Neutrophil (primary cell): ENCODE data around the gene CCP110.

ENCODE experiments used
- H3K27ac ChIP-seq: fragments of 200-600 bp; sonication (generic); 2 replicates; pipeline ENCODE4 v1.5.1; 2016; ENCODE audit warnings: mild to moderate bottlenecking, moderate library complexity
- H3K27me3 ChIP-seq: fragments of 200-600 bp; sonication (generic); 2 replicates; pipeline ENCODE4 v1.6.0; 2016; ENCODE audit warnings: mild to moderate bottlenecking
- H3K36me3 ChIP-seq: fragments of 200-600 bp; sonication (generic); 2 replicates; pipeline ENCODE4 v1.5.1; 2017
- H3K4me1 ChIP-seq, 2 experiments: fragments of 200-600 bp in 1 of 2; sonication (generic) in 1 of 2; 1 replicate in 1 of 2; 2 replicates in 1 of 2; pipeline versions ENCODE4 v1.5.1 to v1.6.1; 2013 to 2016; ENCODE audit warnings: low read depth in 1 of 2, low read length in 1 of 2, mild to moderate bottlenecking in 1 of 2, moderate library complexity in 1 of 2; ENCODE audit not compliant: control insufficient read depth in 1 of 2, insufficient read depth in 1 of 2
- H3K4me3 ChIP-seq, 2 experiments: fragments of 200-600 bp in 1 of 2; sonication (generic) in 1 of 2; 1 replicate in 1 of 2; 2 replicates in 1 of 2; pipeline ENCODE4 v1.5.1; 2013 to 2016; ENCODE audit warnings: low read depth in 1 of 2, low read length in 1 of 2, mild to moderate bottlenecking in 1 of 2, moderate library complexity in 1 of 2
- H3K9me3 ChIP-seq: fragments of 200-600 bp; sonication (generic); 2 replicates; pipeline ENCODE4 v1.5.1; 2016
- TF ChIP-seq, protein P1 (sequence below): fragments of 200-600 bp; sonication (generic); IDR thresholded peaks from 2 replicates; pipeline ENCODE4 v1.5.1; 2016; ENCODE audit warnings: antibody characterized with exemption

The CCP110 gene

DNA sequence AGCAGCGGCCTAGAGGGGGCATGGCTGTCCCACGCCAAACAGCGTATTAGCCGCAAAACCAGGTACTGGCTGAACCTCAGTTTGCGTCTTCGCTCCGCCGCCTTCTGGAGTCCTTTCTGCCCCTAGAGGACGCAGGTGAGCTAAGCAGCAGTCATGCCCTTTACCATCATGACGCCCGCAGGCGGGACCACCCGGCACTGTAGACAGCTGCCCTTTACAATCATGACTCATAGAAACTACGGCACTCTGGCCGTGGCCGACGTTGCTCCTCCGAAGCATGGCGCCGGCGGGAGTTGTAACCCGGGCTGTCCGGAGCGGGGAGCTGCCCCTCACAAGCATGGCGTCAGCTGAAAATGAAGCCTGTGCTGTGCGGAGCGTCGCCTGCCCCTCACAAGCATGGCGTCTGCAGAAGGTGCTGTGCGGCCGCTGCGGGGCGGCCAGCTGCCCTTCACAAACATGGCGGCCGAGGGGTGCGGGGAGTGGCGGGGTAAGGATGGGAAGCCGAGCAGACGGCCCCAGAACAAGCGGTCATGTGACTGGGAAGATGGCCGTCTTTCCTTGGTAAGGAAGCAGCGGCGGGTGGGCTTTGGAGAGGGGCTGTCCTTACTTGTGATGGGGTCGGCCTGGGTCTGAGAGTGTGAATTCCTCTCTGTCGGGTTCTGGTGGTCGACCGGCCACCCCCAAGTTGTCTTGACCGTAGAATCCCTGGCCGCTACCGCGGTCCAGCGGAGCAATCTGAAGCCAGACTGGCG is 31.6 kb downstream of the CCP110 start, which contains the start of gene VPS35L:
TSS of gene VPS35L (plus strand) at position 518 of the 752 bp plus-strand sequence. CDS start at position 545, 27 bp downstream.
- TF ChIP-seq, protein P1, sequence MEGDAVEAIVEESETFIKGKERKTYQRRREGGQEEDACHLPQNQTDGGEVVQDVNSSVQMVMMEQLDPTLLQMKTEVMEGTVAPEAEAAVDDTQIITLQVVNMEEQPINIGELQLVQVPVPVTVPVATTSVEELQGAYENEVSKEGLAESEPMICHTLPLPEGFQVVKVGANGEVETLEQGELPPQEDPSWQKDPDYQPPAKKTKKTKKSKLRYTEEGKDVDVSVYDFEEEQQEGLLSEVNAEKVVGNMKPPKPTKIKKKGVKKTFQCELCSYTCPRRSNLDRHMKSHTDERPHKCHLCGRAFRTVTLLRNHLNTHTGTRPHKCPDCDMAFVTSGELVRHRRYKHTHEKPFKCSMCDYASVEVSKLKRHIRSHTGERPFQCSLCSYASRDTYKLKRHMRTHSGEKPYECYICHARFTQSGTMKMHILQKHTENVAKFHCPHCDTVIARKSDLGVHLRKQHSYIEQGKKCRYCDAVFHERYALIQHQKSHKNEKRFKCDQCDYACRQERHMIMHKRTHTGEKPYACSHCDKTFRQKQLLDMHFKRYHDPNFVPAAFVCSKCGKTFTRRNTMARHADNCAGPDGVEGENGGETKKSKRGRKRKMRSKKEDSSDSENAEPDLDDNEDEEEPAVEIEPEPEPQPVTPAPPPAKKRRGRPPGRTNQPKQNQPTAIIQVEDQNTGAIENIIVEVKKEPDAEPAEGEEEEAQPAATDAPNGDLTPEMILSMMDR: peak; percentile 79
- no peaks in the 10 kb centered on the region for H3K9me3 ChIP-seq
- peaks cover 16% of the 10 kb centered on the region in 2 experiments for H3K4me1 ChIP-seq
- peak within 1 kb of the TSS; percentile 76 for H3K27ac ChIP-seq
- H3K27me3 ChIP-seq: no peaks in the 10 kb centered on the region
- H3K36me3 ChIP-seq: peaks cover 17% of the 10 kb centered on the region
- H3K4me3 ChIP-seq: peak within 1 kb of the TSS; percentile 79 to 91

DNA sequence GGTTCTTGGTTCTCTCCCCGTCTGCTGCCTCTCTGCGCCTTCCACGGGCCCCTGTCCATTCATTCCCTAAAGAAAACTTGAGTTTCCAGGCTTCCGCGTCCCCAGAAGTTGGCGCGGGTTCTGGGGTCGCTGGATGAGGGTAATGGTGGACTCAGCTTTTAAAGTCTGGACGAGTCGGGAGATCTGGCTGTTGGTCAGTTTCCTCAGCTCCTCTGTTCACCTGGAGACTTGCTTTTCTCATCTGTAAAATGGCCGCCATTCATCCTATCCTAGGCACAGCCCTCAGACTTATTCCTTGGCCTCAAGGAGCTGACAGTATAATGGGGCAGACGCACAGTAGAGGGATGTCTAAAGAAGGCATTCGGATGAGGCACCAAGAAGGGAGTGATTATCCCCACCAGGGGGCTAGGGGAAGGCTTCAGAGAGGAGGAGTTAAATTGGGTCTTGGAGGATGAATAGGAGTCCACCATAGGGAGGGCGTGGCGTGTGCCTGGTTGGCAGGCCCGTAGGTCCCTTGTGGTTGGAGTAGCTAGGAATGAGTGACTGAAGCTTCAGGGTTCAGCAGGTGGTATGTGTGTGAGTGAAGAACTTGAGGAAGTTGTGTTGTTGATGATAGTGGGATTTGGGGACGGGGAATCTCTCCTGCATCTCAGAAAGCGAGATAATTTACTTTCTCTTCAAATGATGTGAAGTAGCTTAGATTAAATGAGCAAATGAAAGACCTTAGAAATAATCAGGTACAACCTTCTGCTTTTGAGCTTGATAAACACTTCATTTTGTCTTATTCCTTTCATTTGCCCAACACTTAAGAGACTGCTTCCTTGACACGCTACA is 32.4 kb downstream of the CCP110 start:
- Histone ChIP-seq H3K36me3 (peaks cover 9% of the 10 kb centered on the region), H3K27me3 (no peaks in the 10 kb centered on the region), H3K27ac (peak overlapping the region; percentile 76), H3K9me3 (no peaks in the 10 kb centered on the region), H3K4me3 (peak overlapping the region; percentile 79 to 91), H3K4me1 (peaks cover 16% of the 10 kb centered on the region in 2 experiments)
- TF ChIP-seq, protein P1: no peak

DNA sequence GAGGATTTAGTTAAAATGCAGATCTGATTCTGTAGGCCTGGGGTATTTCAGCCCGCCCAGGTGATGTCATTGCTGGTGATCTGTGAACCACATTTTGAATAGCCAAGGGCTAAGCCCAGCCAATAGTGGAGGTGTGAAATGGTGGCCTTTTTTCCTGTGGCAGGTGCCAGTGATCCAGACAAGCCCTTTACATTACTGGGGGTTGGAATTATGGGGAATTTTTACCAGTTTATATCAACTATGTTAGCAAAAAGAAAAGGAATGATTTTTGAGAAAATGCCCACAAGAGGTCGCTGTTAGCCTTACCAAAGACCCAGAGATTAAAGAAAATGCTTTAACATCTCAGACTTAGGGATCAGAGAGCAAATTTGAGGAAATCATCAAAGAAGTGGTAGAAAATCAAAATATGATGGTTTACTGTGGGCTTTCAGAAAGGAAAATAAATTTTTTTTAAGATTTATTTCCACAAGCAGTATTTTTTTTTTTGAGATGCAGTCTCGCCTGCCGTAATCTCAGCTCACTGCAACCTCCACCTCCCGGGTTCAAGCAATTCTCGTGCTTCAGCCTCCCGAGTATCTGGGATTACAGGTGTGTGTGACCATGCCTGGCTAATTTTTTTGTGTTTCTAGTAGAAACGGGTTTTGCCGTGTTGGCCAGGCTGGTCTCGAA is 35.6 kb downstream of the CCP110 start:
- H3K4me3 ChIP-seq: no peak overlapping the region
- no peaks in the 10 kb centered on the region for H3K36me3 ChIP-seq
- H3K27me3 ChIP-seq: no peaks in the 10 kb centered on the region
- no peak overlapping the region for H3K27ac ChIP-seq
- TF ChIP-seq, protein P1: peak; percentile 56
- H3K4me1 ChIP-seq: peaks cover 14 to 16% of the 10 kb centered on the region in 2 experiments
- no peaks in the 10 kb centered on the region for H3K9me3 ChIP-seq

DNA sequence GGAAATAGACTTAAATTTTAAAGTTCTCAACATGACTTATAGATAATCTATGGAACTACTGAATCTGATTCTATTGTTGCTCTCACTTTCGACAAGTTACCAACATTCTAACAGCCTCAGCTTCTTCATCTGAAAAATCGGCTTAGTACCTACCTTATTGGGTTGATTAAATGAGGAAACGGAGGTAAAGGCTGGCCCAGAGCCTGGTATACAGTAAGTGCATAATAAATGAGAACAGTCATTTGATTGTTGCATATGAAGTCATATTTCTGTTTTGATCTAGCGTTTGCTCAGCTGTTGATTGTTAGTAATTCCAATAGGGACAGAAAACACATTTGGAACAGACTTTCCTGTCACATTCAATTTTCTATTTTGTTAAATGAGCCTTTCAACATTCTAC is 36.3 kb downstream of the CCP110 start:
- Histone ChIP-seq H3K4me3 (no peak overlapping the region), H3K9me3 (no peaks in the 10 kb centered on the region), H3K36me3 (peaks cover 2% of the 10 kb centered on the region), H3K4me1 (peaks cover 7 to 10% of the 10 kb centered on the region in 2 experiments), H3K27me3 (no peaks in the 10 kb centered on the region), H3K27ac (no peak overlapping the region)
- TF ChIP-seq, protein P1: no peak

DNA sequence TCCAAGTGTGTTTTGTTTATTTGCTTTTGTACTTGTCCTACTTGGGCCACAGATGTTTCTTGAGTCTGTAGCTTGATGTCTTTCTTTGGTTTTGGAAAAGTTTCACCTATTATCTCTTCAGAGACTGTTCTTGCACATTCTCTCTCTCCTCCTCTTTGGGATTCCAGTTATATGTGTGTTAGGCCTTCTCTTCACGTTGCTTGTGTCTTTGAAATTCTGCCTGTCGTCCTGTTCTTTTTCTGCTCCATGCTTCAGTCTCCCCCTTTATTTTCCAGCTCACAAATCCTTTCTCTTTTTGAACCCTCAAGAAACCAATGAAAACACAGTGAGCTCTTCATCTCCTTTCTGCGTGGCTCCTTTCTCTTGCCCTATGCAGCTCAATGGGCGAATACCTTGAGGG is 39.6 kb downstream of the CCP110 start:
- Histone ChIP-seq H3K36me3 (peaks cover 22% of the 10 kb centered on the region), H3K4me1 (no peaks in the 10 kb centered on the region), H3K4me3 (no peak overlapping the region), H3K9me3 (no peaks in the 10 kb centered on the region), H3K27ac (no peak overlapping the region), H3K27me3 (no peaks in the 10 kb centered on the region)
- TF ChIP-seq, protein P1: no peak
